Mucosa of descending colon (tissue), 3 donors: ENCODE data around the gene REC114. TPM values are rescaled to one million over a fixed set of nuclear protein-coding genes. Genes with fewer than 3 reads are reported as not detected.

ENCODE experiments used
- ATAC-seq: fragments of 200-7000 bp; cut with Tn5 transposase; one replicate; pipeline ENCODE4 v1.9.1; 2020; ENCODE audit warnings: mild to moderate bottlenecking, moderate library complexity
- DNase-seq, 3 donors: peaks; one replicate each; pipeline ENCODE4 v3.0.0-alpha.2; 2020
- H3K36me3 ChIP-seq: fragments of 200-600 bp; one replicate; pipeline ENCODE4 v1.8.0; 2021; ENCODE audit warnings: low read depth, mild to moderate bottlenecking
- H3K4me1 ChIP-seq: fragments of 200-600 bp; one replicate; pipeline ENCODE4 v1.8.0; 2021; ENCODE audit warnings: low read depth, mild to moderate bottlenecking
- H3K4me3 ChIP-seq: fragments of 200-600 bp; one replicate; pipeline ENCODE4 v1.8.0; 2021; ENCODE audit warnings: mild to moderate bottlenecking
- H3K9me3 ChIP-seq: fragments of 200-600 bp; one replicate; pipeline ENCODE4 v1.8.0; 2021; ENCODE audit warnings: mild to moderate bottlenecking
- CTCF ChIP-seq: fragments of 200-600 bp; IDR thresholded peaks from one replicate; pipeline ENCODE4 v1.8.0; 2022; ENCODE audit warnings: antibody characterized with exemption, mild to moderate bottlenecking
- intact Hi-C, 2 donors: fragments of 100-400 bp; cut with DNase I in 1 of 2; cut with micrococcal nuclease in 1 of 2; formaldehyde crosslinking; loops; one replicate each; pipeline versions ENCODE4 v1.11.0 to v1.11.1; 2022; cut with DNase I, micrococcal nuclease
- total RNA-seq, 3 donors: library from RNA; stranded (reverse); fragmentation: NEBNext Ultra II Directional in 2 of 3; extraction: Animal tissue kit (Norgen Biotek cat#: 25700) in 2 of 3; gene quantifications; one replicate each; pipeline versions ENCODE4 v1.2.1 to v1.2.4, GENCODE V29; 2021 to 2023
- donor health status: DM: no; HTN: no; CAD: no; lungs with moderate emphysema.
- donor health status: DM: no; HTN: no; CAD: no.
- donor health status: DM: no; HTN: yes; CAD: no.

The REC114 gene
- total RNA-seq, 3 donors from 2014 or later, result not detected

DNA sequence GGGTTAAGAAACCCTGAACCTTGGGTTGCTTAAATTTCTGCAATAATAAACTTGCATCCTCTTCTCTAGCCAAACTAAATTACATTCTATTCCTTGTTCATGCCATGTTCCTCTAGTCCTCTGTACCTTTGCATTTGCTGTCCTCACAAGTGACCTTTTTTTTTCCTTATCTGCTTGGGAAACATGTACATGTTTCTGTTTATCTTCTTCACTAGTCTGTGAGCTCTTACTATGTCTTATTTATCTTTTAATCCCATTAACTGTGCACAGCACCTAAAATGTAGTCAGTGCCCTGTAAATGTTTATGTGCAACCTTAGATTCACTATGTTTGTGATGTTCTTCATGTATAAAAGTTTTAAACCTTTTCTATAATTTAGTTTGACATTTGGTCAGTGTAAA lies 61.9 kb downstream of the REC114 start:
- Histone ChIP-seq H3K4me1 (no peaks in the 10 kb centered on the region), H3K4me3 (no peak overlapping the region), H3K36me3 (no peaks in the 10 kb centered on the region), H3K9me3 (no peaks in the 10 kb centered on the region)
- ATAC-seq (no peak), DNase-seq (no peak)
- TF ChIP-seq CTCF, result no peak
- intact Hi-C loops, result no loop called here

DNA sequence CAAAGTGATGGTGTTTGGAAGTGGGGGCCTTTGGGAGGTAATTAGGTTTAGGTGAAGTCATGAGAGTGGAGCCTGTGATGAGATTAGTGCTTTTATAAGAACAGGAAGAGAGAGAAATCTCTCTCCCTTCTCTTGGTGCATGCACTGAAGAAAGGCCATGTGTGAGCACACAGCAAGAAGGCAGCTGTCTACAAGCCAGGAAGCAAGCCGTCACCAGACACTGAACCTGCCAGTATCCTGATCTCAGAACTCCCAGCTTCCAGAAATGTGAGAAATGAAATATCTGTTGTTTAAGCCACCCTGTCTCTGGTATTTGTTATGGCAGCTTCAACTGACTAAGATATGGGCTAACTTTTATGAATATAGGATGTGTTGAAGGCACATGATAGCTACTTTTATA lies 72.6 kb downstream of the REC114 start:
- intact Hi-C loops, result no loop called here
- no peaks in the 10 kb centered on the region for H3K9me3 ChIP-seq
- H3K4me3 ChIP-seq, result no peak overlapping the region
- no peaks in the 10 kb centered on the region for H3K4me1 ChIP-seq
- DNase-seq, result no peak
- H3K36me3 ChIP-seq, result no peaks in the 10 kb centered on the region
- TF ChIP-seq CTCF, result no peak
- ATAC-seq, result no peak

DNA sequence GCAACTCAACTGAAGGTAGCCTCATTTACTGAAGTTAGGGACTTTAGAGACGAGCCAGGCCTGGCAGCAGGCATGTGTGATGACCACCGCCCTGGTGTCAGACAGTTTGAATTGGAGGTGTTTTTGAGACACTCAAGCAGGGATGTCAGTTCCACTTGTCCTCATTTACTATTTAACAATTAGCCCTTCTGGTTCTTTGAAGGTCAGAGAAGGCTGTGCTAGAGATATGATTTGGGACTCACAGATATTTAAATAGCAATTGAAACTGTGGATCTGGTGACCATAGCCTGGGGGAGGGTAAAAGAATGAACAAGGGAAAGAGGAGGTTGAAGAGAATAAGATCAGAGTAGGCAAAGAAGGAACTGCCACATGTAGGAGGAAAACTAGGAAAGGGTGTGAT lies 74.6 kb downstream of the REC114 start:
- Histone ChIP-seq H3K4me1 (no peaks in the 10 kb centered on the region), H3K36me3 (no peaks in the 10 kb centered on the region), H3K4me3 (no peak overlapping the region), H3K9me3 (no peaks in the 10 kb centered on the region)
- intact Hi-C loops, result no loop called here
- no peak for ATAC-seq
- TF ChIP-seq CTCF, result no peak
- DNase-seq, result no peak

DNA sequence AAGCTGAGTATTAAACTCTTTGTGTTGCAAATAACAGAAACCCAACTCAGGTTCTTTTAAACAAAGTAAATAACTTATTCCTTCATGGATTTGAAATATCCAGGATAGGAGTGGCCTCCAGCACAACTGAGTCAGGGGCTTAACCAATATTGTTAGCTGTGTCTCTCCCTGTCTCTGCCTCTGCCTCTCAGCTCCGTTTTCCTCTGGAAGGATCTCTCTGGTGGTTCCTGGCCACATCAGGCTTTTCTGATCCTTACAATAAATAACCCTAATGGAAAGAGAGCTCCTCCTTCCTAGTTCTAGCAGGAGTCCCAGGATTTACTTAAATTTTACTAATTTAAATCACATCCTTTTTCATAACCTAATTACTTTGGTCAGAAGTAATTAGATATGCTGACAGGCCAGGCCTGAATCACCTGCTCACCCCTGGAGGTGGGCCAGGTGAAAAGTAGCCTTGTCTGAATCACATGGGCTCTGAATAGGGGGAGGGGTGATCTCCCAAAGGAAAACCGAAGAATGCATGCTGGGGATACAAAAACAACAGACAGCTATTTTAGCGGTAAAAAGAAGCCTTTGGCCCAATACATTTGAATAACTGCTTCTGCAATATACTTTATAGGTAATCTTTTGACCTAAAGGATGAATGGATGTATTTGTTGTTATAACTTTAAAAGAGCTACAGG lies 75.4 kb downstream of the REC114 start:
- ATAC-seq, result no peak
- no peaks in the 10 kb centered on the region for H3K9me3 ChIP-seq
- no peaks in the 10 kb centered on the region for H3K4me1 ChIP-seq
- no peak for DNase-seq
- no peak overlapping the region for H3K4me3 ChIP-seq
- TF ChIP-seq CTCF, result no peak
- no peaks in the 10 kb centered on the region for H3K36me3 ChIP-seq
- intact Hi-C loops, result no loop called here

DNA sequence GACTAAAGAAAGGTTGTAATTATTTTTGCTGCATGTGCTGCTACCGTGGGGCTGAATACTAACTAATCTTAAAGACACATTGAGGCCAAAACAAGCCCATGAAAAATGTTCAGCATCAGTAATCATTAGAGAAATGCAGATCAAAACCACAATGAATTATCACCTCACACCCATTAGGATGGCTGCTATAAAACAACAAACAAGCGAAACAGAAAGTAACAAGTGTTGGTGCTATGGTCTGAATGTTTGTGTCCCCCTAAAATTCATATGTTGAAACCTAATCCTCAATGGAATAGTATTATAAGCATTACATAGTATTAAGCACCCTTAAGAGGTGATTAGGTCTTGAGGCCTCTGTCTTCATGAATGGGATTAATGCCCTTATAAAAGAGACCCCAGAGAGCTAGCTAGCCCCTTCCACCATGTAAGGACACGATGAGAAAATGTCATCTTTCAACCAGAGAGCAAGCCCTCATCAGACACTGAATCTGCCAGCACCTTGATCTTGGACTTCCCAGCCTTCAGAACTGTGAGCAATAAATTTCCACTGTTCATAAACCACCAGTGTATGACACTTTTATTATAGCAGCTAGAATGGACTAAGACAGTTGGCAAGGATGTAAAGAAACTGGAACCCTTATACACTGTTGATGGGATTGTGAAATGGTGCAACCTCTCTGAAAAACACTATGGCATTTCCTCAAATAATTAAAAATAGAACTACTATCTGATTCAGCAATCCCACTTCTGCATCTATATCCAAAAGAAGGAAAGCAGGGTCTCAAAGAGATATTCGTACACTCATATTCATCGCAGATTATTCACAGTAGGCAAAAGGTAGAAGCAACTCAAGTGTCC lies 76.1 kb downstream of the REC114 start:
- DNase-seq, result no peak
- no peaks in the 10 kb centered on the region for H3K36me3 ChIP-seq
- no peaks in the 10 kb centered on the region for H3K9me3 ChIP-seq
- TF ChIP-seq CTCF, result no peak
- ATAC-seq, result no peak
- H3K4me1 ChIP-seq, result no peaks in the 10 kb centered on the region
- intact Hi-C loops, result no loop called here
- H3K4me3 ChIP-seq, result no peak overlapping the region
